SIG-M5 treated with dmso at 0.1 percent for 504 hours (cell line): Measurements from ENCODE around the gene SSR2.

Experiments used
- DNase-seq: peaks from one replicate; lab custom pipeline; 2025; ENCODE audit not compliant: unreplicated experiment; lab: John Stamatoyannopoulos, UW

SSR2 gene

GRCh38 chr1:156020293-156021092 lies at the start of gene SSR2:
SSR2 (minus strand) TSS chr1:156020951; CDS start chr1:156020167, 784 bp downstream.
- DNase-seq, result peak; percentile 98

DNA sequence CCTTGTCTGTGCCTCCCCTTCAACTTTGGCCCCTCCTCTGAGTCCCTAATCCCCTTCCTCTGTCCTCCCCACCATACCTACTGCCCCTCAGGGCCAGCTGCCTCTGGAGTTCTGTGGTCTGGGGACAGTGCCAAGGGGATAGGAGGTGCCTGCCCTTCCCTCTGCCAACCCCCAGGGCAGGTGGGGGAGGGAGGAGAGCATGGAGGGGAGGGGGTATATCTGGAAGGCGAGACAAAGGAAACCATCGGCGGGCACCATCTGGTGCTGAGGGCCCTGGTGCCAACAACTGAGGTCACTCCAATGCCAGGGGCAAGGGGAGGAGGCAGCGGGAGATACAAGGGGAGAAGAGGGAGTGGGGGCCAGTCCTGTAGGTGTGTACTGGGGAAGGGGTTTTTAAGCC lies 49.8 kb upstream of the SSR2 start:
- DNase-seq, result no peak

DNA sequence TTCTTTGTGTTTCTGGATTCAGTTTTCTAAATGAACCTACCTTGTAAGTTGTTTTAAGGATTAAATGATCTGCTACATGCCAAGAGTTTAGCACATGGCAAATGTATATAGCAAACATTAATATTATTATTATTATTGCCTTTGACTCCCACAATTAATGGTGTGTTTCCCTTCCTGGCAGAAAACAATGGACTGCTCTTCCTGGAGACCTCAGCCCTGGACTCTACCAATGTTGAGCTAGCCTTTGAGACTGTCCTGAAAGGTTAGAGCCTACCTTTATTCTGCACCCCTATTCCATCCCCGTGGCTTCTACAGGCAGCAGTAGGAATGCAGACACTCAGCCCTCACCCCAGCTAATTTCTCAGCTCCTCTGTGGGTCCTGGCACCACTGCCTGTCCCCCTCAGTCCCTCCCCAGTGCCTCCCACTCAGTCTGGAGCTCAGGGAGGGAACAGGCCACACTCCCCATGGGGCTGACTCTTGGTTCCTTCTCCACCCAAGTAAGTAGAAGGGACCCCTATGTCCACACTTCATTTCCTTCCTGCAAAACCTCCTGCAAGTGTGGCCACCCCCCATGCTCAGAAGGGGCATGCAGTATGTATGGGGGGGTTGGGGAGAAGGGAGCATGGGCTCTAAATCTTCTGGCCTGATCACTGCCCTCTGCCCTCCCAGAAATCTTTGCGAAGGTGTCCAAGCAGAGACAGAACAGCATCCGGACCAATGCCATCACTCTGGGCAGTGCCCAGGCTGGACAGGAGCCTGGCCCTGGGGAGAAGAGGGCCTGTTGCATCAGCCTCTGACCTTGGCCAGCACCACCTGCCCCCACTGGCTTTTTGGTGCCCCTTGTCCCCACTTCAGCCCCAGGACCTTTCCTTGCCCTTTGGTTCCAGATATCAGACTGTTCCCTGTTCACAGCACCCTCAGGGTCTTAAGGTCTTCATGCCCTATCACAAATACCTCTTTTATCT lies 49.0 kb upstream of the SSR2 start:
- DNase-seq, result no peak

DNA sequence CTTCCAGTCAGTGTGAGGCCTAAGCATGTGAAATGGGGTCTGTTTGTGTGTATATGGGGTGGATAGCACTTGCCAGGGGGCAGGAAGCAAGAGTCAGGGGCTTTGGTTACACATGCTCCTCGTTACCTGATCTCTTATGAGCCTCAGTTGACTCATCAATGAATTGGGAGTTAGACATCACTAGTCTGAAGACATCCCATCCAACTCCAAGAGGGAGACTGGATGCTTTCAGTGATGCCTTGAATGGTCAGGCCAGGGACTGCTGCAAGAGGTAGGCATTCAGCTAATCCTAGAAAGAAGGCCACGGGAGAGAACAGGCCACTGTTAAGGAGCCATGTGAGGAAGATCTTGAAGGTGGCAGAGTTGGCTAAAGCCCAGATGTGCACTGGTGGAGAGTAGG lies 46.5 kb upstream of the SSR2 start:
- no peak for DNase-seq

- DNase-seq, result no peak
Observed at GRCh38 chr1:156065871-156066270, 45.1 kb upstream of the SSR2 start.

DNA sequence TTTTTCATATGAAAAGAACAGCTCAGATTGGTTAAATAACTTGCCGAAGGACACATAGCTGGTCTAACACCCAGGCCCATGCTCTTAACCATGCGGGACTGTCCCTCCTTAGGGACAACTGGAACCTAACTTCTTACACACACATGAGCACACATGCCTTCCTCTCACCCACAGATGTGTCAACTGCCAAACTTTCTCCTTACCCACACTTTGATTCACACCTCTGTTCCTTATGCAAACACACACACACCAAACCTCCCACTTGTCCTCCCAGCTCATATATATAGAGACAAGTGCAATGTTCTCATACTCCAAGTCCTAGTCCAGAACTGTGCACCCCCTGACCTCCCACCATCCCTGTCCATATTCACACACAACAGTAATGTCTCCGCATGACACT lies 44.5 kb upstream of the SSR2 start:
- no peak for DNase-seq

GRCh38 chr1:156064615-156065014 lies 43.9 kb upstream of the SSR2 start:
- no peak for DNase-seq

DNA sequence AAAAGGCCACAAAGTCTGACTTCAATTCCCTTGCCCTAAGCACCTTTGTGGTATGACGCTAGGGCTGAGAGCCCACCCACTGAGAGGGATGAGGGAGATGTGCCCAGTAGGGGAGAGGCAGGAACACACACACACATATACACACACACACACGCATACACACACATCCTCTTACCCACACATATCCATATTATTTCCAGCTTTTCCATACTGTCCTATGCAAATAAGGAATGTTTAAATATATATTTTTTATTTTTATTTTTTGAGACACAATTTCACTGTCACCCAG lies 43.2 kb upstream of the SSR2 start:
- DNase-seq, result no peak

- DNase-seq, result no peak
Observed at GRCh38 chr1:156062189-156062588, 41.4 kb upstream of the SSR2 start.

- peak; percentile 54 for DNase-seq
Observed at GRCh38 chr1:156060937-156061636, 40.3 kb upstream of the SSR2 start, which contains the start of gene RAB25. RAB25 (plus strand) TSS chr1:156061160; CDS start chr1:156061401, 241 bp downstream.

GRCh38 chr1:156056326-156056849 lies 35.6 kb upstream of the SSR2 start:
- no peak for DNase-seq

- DNase-seq, result peak; percentile 82
Observed at GRCh38 chr1:156055281-156056048, 34.7 kb upstream of the SSR2 start.

DNA sequence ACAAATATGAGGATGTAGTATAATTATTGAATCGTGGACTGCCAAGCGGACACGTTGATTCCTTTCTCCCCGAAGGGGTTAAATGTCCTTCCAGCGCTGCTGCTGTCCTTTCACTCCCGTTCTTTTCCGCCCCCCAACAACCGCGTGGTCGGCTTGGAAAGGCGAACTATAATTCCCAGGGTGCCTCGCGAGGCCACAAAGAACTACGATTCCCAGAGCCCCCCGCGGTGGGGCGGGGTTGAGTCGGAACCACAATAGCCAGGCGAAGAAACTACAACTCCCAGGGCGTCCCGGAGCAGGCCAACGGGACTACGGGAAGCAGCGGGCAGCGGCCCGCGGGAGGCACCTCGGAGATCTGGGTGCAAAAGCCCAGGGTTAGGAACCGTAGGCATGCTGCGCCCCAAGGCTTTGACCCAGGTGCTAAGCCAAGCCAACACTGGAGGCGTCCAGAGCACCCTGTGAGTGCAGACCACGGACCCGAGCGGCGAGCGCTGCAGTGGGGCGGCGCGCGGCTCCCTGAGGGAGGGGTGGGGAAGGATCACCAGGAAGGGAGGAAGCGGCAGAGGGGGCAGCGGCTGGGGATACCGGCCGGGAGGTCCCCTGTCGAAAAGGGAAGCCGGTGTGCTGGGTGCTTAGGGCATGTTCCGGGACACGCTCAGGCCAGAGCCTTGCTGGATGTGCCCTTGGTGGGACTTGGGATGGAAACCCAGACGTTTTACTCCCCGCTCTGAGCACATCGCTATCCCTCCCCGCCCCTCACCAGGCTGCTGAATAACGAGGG lies 33.9 kb upstream of the SSR2 start, which contains the start of gene LAMTOR2:
Gene LAMTOR2, plus strand, starts transcription at position 283 of the 781 bp plus-strand sequence. Its CDS starts 108 bp downstream, at position 391.
- peak; percentile 100 for DNase-seq

- peak; percentile 90 for DNase-seq
Observed at GRCh38 chr1:156053768-156054499, 33.2 kb upstream of the SSR2 start, which contains the start of gene UBQLN4. UBQLN4 (minus strand) TSS chr1:156053798; CDS start chr1:156053701, 97 bp downstream.

- DNase-seq, result peak; percentile 78
Observed at GRCh38 chr1:156052862-156053767, 32.4 kb upstream of the SSR2 start.

DNA sequence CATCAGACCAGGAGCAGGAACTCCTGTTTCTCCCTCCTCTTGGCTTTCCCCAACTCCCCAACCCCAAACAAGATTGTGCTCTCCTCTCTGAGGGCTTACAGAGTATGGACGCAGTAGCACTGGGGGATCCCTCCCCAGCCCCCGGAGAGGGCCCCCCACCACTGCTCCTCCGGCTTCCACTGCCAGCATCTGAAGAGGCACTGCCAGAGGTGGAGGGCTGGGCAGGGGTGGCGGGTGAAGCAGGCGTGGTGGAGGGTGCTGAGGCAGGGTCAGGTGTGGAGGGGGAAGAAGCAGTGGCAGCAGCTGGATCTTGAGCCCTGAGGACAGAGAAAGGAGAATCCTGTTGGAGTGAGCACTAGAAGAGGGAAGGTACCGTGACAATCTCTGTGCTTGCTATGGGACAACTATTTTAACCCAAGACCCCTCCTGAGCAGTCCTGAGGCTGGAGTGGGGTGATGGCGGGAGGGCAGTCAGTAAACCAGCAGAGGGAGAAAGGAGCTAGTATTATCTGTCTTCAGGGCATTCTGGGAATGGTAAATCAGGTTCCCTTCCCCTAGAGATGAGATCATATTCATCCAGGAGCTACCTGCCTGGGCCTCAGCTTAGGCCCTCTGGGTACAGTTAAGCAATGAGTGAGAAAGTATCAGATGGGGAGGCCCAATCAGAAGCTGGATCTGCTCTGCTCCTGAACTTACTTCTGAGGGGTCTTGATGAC lies 30.4 kb upstream of the SSR2 start:
- DNase-seq, result no peak

- no peak for DNase-seq
Observed at GRCh38 chr1:156050376-156050775, 29.6 kb upstream of the SSR2 start.
